ENCODE data around the gene ING2.
"Not testable (repeated sequence)": the region's sequence is repeated elsewhere in the genome, so short reads cannot be mapped to it uniquely, and the experiment has no call there.

GRCh38 chr4:183463903-183464619 is 40.8 kb upstream of the ING2 start:
- not testable (repeated sequence) for TF ChIP-seq EZH2 (IDR thresholded peaks at IDR 0.05); POLR2AphosphoS5 (IDR thresholded peaks at IDR 0.05; ENCODE audit: borderline replicate concordance, low read depth, low read length); FOXP2 (optimal IDR thresholded peaks at IDR 0.05; ENCODE audit: control extremely low read depth, extremely low read length, insufficient read depth)

Measured in SK-N-MC (cell line).